GM18858 (cell line): Measurements from ENCODE around the gene PLXNA2.

Experiments
- ATAC-seq: cut with Tn5 transposase; IDR thresholded peaks from one replicate; pipeline ENCODE4 v1.9.1; 2021; ENCODE audit not compliant: unreplicated experiment

The PLXNA2 gene

DNA sequence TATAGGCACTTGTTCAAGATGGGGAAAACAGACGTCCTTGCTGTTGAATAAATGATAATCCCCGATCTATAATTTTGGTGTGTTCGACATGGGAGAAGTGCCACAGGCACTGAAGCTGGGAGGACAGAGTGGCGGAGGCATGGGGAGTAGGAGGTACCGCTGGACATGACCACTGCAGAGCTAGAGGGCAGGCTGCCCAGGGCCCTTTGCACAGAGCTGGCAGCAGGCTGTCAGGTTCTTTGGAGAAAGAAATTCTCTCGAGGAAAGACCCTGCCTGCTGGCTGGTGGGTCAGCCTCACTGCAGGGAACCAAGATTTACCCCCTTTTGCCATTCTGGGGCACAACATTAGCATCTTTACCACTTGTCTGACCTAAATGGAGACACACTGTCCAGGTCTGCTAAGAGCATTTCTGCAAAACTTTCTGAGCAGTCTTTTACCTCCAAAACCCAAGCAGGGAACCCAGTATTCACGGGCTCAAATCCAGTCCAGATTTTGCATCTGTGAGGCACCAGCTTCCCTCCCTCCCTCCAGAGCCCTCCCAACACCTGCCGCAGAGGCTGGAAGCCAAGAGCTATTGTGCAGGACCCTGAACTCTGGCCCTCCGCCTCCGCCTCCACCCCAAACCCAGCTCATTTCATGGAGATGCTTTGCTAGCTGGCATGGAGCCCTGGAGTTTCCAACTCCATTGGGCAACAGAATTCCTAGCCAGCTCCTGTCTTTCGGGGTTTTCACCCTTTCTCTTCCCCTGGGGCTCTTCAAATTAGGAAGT is 142.3 kb downstream of the PLXNA2 start:
- no peak for ATAC-seq

DNA sequence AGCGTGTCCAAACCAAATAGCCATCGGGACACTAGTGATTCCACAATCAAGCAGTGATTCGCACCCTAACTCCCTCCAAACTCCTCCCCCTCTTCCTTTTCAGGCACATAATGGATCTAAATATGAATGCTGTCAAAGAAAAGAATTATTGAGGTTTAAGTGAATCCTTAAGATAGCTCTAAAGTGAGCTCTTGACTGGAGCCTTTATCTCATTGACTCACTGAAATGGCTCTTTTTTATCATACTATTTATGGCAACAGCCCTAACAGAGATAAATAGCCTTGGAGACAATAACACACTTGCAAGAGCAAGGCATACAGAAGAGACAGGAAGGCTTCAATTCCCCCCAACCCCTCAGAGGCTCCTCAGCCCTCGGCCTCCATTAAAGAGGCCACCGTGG is 143.3 kb downstream of the PLXNA2 start:
- ATAC-seq, result no peak

DNA sequence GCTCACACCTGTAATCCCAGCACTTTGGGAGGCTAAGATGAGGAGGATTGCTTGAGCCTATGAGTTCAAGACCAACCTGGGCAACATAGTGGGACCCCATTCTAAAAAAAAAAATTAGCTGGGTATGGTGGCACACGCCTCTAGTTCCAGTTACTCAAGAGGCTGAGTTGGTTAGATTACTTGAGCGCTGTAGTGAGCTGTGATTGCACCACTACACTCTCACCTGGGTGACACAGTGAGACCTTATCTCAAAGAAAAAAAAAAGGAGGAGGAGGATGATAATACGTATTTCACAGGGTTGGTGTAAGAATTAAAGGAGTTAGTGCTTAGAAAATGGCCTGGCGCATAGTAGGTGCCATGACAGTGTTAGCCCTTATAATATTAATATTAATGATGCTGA is 144.1 kb downstream of the PLXNA2 start:
- no peak for ATAC-seq

DNA sequence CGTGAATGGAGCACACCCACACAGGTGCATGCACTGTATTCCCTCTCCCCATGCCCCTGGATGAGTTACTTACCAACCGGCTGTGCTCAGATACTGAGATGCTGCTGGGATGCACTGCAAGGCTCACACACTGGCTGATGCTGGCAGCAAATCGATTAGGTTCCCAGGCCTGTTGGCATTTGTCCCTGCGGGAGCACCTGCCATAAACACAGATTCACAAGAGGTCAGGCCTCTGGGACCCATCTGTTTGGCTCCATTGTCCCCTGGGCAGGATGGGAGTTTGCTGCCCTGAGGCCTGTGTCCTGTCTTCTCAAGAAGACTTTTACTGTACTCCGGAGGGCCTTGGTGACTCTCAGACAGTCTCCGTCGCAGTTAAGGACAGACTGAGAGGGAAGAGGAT is 145.4 kb downstream of the PLXNA2 start:
- no peak for ATAC-seq

DNA sequence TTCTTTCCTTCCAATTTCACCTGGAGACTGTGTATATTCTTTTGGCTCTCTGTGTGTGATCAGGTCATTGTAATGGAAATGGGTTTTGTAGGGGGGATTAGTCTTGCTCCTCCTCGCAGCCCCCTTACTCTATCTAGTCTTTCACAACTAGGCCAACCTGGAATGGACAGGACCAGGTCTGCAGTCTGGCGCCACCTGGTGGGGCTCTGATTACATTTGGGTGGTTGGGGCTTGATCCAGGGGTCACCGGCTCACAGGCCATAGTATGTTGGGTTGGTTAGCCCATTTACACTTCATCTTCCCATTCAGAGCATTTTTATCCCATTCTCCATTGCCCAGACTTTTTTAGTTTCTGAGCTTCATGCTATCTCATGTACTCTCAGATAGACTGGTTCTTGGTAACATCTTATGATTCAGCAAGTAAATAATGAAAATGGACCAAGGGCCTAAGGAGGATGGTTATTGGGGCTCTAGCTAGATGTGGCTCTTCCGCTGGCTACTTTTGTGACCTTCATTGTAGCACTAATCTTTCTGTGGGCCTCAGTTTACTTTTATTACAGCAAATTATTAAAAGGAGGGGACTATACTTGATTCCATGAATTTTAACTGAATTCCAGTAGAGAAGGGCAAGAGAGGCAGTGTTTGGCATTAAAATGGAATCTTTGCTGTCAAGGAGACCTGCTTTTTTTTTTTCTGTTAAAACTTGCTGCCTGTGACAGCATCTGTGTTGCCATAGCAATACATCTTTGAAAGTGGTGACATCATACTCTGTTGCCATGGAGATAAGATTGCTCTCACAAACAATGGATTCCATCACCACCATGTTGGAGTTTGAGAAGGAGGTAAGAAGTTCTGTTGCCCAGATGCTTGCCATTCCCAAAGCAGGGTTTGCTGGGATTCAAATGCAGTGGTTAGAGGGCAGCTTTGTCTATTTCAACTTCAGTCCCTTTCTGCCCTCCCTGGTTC is 150.1 kb downstream of the PLXNA2 start:
- no peak for ATAC-seq

DNA sequence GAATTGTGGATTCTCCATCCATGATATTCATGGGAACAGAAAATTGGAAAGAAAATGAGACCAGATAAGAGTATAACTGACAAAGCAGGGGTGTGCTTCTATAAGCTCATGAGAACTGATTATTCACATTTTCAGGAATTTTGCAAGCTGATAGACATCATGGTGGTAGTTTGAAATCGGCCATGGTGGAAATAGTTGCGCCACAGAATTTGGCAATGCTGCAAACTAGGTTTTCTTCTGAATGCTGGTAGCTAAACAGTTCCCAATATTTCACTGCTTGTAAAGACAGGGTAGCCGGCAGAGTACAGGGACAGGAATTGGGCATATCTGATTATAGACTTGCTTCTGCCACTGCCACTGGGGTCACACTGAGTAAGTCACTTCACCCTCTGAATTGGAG is 151.1 kb downstream of the PLXNA2 start:
- no peak for ATAC-seq

DNA sequence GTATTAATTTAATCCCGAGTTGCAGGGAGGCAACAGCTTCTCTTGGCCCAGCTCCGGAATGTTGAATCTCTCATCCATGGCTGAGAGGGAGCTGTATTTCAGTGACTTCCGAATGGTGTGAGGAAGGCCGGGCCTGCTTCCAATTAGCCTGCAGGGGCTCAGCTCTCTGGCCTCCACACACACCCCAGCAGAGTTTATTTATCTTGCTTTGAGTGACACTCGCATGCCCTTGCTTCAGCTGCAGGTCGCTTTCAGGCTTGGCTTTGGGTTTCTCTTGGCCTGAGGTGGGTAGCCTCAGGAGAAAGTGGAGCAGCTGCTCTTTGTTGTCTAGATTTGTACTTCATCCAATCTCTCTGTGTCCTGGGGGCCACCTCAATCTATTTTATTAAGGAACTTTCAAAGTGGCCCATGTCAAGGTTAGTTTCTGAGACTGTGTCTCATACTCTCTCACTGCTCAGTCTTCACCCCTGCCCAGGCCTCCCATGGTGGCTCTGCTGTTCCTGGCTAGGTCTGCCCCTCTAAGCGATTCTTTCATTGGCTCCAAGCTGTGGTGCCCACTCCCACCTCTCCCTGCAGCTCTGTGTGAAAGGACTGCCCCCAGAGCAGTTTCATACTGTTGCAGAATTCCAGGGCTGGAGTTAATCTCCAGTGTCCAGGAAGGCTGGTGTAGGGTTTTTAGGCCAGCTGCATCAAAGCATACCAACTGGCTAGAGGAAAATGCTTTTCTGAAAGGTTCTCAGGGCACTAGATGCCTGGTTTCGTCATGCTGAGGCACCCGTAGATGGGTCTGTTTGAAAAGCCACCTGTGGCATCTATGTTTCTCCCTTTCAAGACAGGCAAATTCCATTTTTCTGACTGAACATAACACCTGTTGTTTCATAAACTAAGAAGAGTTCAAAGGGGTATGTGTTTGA is 153.5 kb downstream of the PLXNA2 start:
- no peak for ATAC-seq

DNA sequence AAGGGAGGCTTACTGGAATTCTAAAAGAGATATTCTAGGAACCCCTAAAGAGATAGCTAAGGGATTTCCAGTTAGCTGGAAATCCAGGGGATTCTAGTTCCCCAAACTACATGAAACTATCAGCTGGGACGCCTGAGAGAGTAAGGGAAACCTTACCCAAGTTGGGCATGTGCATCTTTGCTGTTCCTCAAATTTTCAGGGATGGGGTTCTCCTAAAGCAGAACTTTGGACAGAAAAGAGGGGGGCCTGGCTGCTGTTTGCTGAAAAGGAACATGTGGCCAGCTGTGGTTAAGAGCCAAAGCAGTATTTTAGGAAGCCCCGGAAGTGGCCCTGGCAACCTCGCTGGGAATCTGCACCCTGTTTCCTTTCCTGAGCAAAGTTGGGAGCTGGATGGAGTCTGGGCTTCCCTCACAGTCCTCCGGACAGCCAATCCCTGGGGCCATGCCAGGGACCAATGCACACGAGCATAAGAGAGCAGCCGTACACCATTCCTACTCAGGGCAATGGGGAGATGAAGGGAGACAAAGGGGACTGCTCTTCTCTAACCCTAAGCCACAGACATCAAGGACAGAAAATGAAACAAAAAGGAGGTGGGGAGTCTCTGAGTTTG is 154.3 kb downstream of the PLXNA2 start:
- no peak for ATAC-seq

DNA sequence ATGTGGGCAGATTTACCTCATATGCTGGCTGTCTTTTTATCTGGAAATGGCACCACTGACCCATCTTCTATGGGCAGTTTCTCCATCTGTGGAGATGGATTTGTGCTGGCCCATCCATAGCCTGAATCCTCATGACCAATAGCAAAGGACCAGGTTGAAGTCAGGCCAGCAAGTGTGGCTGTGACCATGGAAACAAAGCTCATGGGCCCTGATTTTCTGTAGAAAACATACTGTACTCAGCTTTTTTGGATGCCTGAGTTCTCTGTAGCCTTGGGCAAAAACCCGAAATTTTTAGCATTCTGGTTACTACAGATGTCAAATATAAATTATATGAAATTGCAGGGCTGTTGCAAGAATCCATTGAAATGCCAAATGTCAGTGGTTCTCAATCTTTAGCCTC is 155.0 kb downstream of the PLXNA2 start:
- no peak for ATAC-seq

DNA sequence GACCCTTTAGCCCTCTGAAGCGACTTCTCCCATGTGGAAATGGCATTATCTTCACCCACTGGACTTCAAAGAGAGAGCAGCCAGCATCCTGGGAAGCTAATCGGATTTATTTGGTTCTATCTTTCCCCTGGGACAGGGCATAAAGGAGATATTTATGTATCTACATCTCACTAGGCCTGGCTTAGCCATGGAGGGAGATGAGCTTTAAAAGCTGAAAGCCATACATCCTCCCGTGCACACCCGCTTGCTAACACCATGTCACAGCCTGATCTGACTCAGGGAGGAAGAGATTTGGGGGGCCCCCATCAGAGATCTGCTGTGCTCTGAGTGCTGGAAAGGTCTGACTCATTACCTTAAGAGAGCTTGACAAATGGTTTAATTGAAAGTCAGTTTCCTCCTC is 155.9 kb downstream of the PLXNA2 start:
- ATAC-seq, result no peak

DNA sequence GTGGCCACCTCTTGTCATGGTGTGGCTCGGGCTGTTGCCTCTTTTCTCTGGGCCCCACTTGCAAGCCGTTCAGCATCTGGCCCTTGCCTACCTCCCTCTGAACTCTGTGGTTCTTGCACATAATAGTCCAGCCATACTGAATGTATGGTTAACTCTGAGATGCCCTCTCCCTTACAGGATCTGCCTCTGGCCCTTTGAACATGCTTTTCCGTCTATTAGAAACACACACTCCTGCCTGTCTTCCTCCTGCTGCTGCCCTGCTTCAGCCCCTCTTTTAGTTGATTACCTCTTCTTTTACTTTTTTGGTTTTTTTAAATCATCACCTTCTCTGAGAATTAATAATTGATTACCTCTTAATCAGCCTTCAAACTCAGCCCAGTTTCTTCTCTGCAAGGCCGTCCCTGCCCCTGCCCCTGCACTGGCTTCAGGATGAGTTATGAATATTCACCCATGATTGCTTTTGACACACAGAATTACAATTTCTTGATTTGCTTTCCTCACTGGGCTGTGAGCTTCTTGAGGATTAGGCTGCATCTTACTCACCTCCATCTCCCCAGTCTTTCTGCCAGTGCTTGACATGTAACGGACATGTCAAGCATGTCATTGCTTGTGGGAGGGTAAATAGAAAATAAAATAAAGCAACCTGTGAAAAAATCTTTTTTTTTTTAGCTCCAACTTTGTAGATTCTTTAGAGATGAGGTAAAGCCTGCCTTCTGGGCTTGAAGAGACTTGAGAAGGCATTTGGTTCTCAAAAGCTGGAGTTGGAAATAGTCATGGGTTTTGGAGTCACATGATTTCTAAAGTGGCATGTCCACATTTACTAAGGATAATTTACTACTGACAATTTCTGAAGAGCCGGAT is 158.3 kb downstream of the PLXNA2 start:
- ATAC-seq, result no peak

DNA sequence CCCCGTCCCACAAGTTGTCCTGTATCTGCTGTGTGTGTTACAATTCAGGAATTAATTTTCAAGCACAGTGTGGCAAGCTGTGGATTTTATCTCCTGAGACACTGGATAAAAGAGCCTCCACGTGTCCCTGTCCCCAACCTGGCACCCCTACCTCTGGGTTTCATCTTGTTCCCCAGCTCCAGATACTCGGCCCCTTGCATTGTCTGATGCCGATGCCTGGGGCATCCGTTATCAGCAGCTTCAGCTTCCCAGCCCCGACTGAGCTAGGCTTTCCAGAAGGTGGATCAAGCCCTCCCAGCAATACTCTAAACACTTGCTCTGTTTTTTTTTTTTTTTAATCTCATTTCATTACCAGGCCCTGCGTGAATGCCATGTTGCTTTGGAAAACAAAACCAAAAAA is 159.4 kb downstream of the PLXNA2 start:
- no peak for ATAC-seq

DNA sequence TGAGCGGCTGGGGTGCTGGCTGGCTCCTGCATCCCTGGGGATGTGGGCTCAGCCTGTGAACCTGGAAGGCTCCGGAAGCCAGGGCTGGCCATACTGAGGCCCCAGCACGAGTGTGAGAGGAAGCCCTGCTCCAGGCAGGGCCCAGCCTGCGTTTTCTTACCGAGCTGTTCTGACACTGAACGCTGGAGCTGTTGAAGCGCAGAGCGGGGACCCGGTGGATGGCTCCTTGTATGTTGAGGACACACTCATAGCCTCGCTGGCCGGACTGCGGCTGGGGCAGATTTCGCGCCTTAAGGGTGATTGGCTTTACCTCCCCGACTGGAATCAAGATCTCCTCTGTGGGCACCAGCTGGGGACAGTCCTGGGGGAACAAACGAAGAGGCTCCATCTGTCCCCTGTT is 160.0 kb downstream of the PLXNA2 start:
- ATAC-seq, result no peak

DNA sequence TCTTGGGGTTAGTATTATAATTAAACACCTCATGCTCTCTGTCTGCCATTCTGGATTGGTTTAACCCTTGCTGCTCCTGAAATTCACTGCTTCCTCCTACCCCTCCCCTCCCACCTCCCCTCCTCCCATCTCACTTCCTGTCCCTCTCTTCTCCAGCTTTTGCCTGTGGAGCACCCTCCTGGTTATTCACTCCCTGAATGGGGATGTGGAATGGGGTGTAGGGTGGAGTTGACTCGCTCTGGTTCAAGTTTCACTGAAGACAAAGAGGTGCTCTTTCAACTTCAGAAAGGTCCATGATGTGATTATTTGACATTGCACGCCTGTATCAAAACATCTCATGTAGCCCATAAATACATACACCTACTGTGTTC is 160.5 kb downstream of the PLXNA2 start:
- no peak for ATAC-seq

DNA sequence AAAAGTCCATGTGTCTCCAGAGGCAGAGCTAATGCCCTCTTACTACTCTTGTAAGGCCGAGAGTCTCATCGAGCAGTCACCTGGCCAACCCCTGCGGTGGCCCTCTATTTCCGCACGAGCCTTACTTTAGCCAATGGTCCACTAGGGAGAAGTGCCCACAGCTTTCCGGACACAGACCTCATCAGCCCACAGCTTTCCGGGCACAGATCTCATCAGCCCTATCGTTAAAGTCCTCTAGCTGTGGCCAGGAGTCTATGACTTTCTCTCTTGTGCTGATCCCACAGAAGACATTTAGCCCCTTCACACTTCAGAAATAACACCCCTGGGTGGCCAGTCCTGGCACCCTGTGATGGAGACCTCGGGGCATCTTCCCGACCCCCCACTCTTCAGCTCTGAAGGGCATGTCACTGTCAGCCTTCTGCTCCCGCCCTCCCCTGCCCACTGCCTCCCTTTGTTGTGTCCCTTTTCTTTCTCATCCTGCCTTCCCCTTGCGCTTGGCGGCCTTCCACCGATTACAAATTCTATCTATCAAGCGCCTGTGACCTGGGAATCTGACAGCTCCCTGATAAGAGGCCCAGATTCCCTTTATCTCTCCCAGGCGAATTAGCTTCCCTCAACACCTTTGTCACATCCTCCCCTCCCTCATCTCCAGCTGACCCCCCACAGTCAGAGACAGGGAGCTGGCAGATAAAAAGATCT is 161.0 kb downstream of the PLXNA2 start:
- no peak for ATAC-seq

DNA sequence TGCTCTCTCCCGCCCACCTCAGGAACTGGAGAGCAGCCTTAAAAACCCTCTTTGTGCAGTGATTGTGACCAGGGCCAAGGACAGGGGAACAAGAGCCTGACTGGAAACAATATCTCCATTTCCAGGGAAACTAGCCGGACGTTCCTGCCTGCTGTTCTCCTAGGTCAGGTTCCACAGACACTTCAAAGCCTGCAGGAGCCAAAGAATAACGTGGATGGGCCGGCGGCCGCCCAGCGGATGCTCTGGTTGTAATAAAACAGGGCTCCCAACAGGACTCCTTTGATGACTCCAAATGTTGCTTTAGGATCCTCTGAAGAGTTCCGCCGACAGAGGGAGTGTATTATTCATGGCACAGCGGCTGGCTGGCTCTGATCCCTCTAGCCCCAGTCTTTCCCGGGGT is 162.2 kb downstream of the PLXNA2 start:
- ATAC-seq, result no peak

DNA sequence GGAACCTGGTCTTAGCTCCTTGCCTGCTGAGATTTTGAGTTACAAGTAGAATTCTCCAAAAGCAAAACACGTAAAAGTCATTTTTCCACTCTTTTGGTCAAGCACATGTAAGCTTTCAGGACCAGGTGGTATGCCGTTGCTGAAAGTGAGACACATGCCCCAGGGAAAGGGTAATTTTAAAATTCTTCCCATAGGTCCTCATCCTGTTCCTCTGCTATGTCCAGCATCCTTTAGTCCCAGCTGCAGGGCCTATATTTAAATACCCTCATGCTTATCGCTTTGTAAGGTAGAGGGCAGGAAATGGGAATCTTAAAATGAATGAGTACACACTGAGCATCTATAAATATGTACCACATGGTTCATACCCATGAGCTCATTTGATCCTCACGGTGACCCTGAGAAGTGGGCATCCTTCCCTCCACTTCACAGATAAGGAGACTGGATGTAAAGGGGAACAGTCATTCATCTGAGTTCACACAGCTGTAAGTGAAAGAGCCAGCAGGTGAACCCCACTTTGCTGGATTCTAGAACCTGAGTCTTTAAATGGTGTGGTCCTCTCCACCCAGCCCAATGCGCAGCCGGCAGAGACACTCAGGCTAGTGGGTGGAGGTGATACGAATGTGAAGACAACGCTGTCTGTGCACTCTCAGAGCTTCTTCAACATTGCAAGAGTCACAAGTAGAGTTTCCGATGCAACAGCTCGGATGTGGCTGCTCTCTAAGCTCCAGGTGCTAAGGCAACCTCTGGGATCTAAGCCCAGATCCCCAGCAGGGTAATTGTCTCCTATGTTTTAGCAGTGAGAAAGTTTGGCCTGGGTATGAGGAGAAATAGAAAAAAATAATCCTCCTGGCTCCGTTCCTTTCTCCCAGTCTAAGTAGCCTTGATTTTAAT is 163.5 kb downstream of the PLXNA2 start:
- no peak for ATAC-seq

DNA sequence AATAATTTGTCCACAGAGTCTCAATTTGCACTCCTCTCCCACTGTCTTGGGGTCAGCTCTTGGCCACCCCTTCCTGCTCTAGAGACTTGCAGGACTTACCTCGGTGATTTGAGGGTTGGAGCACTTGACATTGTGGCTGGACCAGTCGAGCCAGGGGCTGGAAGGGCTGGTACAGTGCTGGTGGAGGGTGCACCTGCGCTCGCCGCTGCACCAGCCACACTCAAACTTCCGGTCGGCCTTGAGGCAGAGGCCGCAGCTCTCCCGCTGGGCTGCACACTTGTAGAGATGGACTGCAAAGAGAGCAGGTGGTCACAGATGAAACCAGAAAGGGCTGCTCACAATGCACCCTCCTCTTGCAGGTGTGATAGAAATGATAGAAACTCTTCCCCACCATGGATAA is 165.0 kb downstream of the PLXNA2 start:
- ATAC-seq, result no peak
